Liver (tissue), 3 donors: ENCODE measurements around the gene DIDO1.

Experiments used
- EGR1 ChIP-seq, 2 donors: IDR thresholded peaks; 2 replicates each; pipeline ENCODE4 v1.6.1; 2016 to 2018; ENCODE audit warnings: antibody characterized with exemption in 2 of 2, low read depth in 2 of 2
- FOXA1 ChIP-seq: IDR thresholded peaks from 2 replicates; pipeline ENCODE4 v1.6.1; 2016; ENCODE audit warnings: antibody characterized with exemption
- MAX ChIP-seq: IDR thresholded peaks from 2 replicates; pipeline ENCODE4 v1.6.1; 2016; ENCODE audit warnings: antibody characterized with exemption
- RAD21 ChIP-seq, 2 donors: IDR thresholded peaks; 2 replicates each; pipeline ENCODE4 v1.6.1; 2016; ENCODE audit warnings: antibody characterized with exemption in 2 of 2, mild to moderate bottlenecking in 2 of 2
- REST ChIP-seq: IDR thresholded peaks from 2 replicates; pipeline ENCODE4 v1.6.1; 2016; ENCODE audit warnings: antibody characterized with exemption, mild to moderate bottlenecking
- RXRA ChIP-seq, 2 donors: IDR thresholded peaks; 2 replicates each; pipeline ENCODE4 v1.6.1; 2017 to 2018; ENCODE audit warnings: antibody characterized with exemption in 2 of 2, mild to moderate bottlenecking in 1 of 2
- SP1 ChIP-seq: IDR thresholded peaks from 2 replicates; pipeline ENCODE4 v1.6.1; 2018; ENCODE audit warnings: antibody characterized with exemption, mild to moderate bottlenecking
- TF ChIP-seq, protein P1 (sequence below): fragments of 150-350 bp; IDR thresholded peaks from 2 replicates; pipeline ENCODE4 v1.5.1; 2017; ENCODE audit warnings: improper control_type of control experiment, low read depth, low read length; ENCODE audit not compliant: missing input control
- TF ChIP-seq, protein P2 (sequence below): IDR thresholded peaks from 2 replicates; pipeline ENCODE4 v1.6.1; 2016; ENCODE audit warnings: antibody characterized with exemption
- donor health status: healthy.
- donor health status: healthy.

GRCh38 chr20:62832951-62833391 lies 93.3 kb downstream of the DIDO1 start:
- TF ChIP-seq, protein P1, sequence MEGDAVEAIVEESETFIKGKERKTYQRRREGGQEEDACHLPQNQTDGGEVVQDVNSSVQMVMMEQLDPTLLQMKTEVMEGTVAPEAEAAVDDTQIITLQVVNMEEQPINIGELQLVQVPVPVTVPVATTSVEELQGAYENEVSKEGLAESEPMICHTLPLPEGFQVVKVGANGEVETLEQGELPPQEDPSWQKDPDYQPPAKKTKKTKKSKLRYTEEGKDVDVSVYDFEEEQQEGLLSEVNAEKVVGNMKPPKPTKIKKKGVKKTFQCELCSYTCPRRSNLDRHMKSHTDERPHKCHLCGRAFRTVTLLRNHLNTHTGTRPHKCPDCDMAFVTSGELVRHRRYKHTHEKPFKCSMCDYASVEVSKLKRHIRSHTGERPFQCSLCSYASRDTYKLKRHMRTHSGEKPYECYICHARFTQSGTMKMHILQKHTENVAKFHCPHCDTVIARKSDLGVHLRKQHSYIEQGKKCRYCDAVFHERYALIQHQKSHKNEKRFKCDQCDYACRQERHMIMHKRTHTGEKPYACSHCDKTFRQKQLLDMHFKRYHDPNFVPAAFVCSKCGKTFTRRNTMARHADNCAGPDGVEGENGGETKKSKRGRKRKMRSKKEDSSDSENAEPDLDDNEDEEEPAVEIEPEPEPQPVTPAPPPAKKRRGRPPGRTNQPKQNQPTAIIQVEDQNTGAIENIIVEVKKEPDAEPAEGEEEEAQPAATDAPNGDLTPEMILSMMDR, result no peak
- TF ChIP-seq RAD21 (IDR thresholded peaks at IDR 0.05), result no peak
- TF ChIP-seq SP1, result peak; percentile 77
- TF ChIP-seq EGR1 (IDR thresholded peaks at IDR 0.05; ENCODE audit: low read depth in 2 of 2), result no peak
- TF ChIP-seq FOXA1, result no peak
- TF ChIP-seq MAX, result no peak
- no peak for TF ChIP-seq REST
- TF ChIP-seq, protein P2, sequence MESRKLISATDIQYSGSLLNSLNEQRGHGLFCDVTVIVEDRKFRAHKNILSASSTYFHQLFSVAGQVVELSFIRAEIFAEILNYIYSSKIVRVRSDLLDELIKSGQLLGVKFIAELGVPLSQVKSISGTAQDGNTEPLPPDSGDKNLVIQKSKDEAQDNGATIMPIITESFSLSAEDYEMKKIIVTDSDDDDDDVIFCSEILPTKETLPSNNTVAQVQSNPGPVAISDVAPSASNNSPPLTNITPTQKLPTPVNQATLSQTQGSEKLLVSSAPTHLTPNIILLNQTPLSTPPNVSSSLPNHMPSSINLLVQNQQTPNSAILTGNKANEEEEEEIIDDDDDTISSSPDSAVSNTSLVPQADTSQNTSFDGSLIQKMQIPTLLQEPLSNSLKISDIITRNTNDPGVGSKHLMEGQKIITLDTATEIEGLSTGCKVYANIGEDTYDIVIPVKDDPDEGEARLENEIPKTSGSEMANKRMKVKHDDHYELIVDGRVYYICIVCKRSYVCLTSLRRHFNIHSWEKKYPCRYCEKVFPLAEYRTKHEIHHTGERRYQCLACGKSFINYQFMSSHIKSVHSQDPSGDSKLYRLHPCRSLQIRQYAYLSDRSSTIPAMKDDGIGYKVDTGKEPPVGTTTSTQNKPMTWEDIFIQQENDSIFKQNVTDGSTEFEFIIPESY, result no peak
- peak; percentile 70 to 74 for TF ChIP-seq RXRA (IDR thresholded peaks at IDR 0.05)
